Measurements from ENCODE around the gene DDRGK1.

DNA sequence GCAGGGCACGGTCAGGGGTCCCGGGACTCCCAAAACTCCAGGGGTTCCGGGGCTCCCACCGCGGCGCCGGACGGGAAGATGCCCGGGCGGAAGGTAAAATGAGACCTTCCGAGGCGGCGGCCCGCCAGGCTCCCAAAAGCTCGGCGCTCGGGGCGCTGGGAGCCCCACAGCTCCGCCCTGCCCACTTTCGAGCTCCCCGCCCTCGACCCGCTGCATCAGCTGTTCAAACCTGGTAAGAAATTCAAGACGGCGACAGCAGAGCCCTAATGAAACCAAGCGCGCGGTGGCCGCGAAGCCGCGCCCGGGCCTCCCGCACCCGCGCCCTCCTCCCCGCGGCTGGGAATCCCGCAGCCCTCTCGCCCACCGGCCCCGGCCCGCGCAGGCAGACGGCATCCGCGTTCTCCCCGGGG is 34.1 kb upstream of the DDRGK1 start:
- TF ChIP-seq, protein P1, sequence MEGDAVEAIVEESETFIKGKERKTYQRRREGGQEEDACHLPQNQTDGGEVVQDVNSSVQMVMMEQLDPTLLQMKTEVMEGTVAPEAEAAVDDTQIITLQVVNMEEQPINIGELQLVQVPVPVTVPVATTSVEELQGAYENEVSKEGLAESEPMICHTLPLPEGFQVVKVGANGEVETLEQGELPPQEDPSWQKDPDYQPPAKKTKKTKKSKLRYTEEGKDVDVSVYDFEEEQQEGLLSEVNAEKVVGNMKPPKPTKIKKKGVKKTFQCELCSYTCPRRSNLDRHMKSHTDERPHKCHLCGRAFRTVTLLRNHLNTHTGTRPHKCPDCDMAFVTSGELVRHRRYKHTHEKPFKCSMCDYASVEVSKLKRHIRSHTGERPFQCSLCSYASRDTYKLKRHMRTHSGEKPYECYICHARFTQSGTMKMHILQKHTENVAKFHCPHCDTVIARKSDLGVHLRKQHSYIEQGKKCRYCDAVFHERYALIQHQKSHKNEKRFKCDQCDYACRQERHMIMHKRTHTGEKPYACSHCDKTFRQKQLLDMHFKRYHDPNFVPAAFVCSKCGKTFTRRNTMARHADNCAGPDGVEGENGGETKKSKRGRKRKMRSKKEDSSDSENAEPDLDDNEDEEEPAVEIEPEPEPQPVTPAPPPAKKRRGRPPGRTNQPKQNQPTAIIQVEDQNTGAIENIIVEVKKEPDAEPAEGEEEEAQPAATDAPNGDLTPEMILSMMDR (IDR thresholded peaks at IDR 0.05) = no peak
- no peak for TF ChIP-seq SIN3A (IDR thresholded peaks at IDR 0.05; ENCODE audit: borderline replicate concordance, insufficient read depth, low read depth, low read length)
- no peak for TF ChIP-seq POLR2AphosphoS5 (IDR thresholded peaks at IDR 0.05; ENCODE audit: low read depth, low read length)
- TF ChIP-seq TCF7L2 (IDR thresholded peaks at IDR 0.05; ENCODE audit: low read depth, low read length) = no peak
- TF ChIP-seq, protein P2, sequence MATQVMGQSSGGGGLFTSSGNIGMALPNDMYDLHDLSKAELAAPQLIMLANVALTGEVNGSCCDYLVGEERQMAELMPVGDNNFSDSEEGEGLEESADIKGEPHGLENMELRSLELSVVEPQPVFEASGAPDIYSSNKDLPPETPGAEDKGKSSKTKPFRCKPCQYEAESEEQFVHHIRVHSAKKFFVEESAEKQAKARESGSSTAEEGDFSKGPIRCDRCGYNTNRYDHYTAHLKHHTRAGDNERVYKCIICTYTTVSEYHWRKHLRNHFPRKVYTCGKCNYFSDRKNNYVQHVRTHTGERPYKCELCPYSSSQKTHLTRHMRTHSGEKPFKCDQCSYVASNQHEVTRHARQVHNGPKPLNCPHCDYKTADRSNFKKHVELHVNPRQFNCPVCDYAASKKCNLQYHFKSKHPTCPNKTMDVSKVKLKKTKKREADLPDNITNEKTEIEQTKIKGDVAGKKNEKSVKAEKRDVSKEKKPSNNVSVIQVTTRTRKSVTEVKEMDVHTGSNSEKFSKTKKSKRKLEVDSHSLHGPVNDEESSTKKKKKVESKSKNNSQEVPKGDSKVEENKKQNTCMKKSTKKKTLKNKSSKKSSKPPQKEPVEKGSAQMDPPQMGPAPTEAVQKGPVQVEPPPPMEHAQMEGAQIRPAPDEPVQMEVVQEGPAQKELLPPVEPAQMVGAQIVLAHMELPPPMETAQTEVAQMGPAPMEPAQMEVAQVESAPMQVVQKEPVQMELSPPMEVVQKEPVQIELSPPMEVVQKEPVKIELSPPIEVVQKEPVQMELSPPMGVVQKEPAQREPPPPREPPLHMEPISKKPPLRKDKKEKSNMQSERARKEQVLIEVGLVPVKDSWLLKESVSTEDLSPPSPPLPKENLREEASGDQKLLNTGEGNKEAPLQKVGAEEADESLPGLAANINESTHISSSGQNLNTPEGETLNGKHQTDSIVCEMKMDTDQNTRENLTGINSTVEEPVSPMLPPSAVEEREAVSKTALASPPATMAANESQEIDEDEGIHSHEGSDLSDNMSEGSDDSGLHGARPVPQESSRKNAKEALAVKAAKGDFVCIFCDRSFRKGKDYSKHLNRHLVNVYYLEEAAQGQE (IDR thresholded peaks at IDR 0.05; ENCODE audit: insufficient read depth in 1 of 2, low read depth in 2 of 2, low read length in 1 of 2) = no peak
